ENCODE results near the gene IMMP2L. TPM values are rescaled to one million over a fixed set of nuclear protein-coding genes. Genes with fewer than 3 reads are reported as not detected.

IMMP2L gene
- polyA plus RNA-seq, 1 donor (not counting 4 experiments of a cell fraction or from before 2014, with no cell fraction given): 14.1 TPM

GRCh38 chr7:110868458-110868857 is 693.8 kb downstream of the IMMP2L start:
- H4K20me1 ChIP-seq (ENCODE audit: control insufficient read depth, extremely low read depth, insufficient read depth, low read length): no peaks in the 10 kb centered on the region
- no peaks in the 10 kb centered on the region for H3K9me3 ChIP-seq (ENCODE audit: control insufficient read depth, low read depth, low read length)
- H3K4me3 ChIP-seq (ENCODE audit: control insufficient read depth in 2 of 3, extremely low read depth in 1 of 3, insufficient read depth in 2 of 3, low read depth in 1 of 3, low read length in 3 of 3): no peak overlapping the region
- H3K4me1 ChIP-seq (ENCODE audit: control insufficient read depth, extremely low read depth, insufficient read depth, low read length): no peaks in the 10 kb centered on the region
- no peaks in the 10 kb centered on the region for H3K27me3 ChIP-seq (ENCODE audit: control insufficient read depth, extremely low read depth, insufficient read depth, low read length)
- H3K4me2 ChIP-seq (ENCODE audit: control insufficient read depth, extremely low read depth, insufficient read depth, low read depth, low read length): no peak overlapping the region
- no peak for TF ChIP-seq EZH2 (IDR thresholded peaks at IDR 0.05; ENCODE audit: low read length)
- TF ChIP-seq CTCF (optimal IDR thresholded peaks at IDR 0.05 in 1 of 3, IDR thresholded peaks at IDR 0.05 in 1 of 3, conservative IDR thresholded peaks at IDR 0.05 in 1 of 3; ENCODE audit: extremely low read depth in 1 of 3, insufficient read depth in 2 of 3, low read length in 3 of 3): no peak
- no peak overlapping the region for H2AFZ ChIP-seq (ENCODE audit: control insufficient read depth, low read length)
- no peaks in the 10 kb centered on the region for H3K36me3 ChIP-seq (ENCODE audit: control insufficient read depth in 2 of 2, extremely low read depth in 1 of 2, insufficient read depth in 2 of 2, low read length in 2 of 2)
- FAIRE-seq: no peak
- no peaks in the 10 kb centered on the region for H3K79me2 ChIP-seq (ENCODE audit: control insufficient read depth, insufficient read depth, low read length)
- no peaks in the 10 kb centered on the region for H3K9me1 ChIP-seq (ENCODE audit: control insufficient read depth, extremely low read depth, insufficient read depth, low read length)
- no peak overlapping the region for H3K9ac ChIP-seq (ENCODE audit: control insufficient read depth, extremely low read depth, insufficient read depth, low read length)
- H3K27ac ChIP-seq (ENCODE audit: control insufficient read depth, insufficient read depth, low read length): no peak overlapping the region
- DNase-seq (ENCODE audit: low read depth, low spot score): no peak
- dilution Hi-C loops (cut with MboI; ENCODE audit: extremely low pct_ligation_motif_present, low sequenced_read_pairs): no loop called here

GRCh38 chr7:110867771-110868170 is 694.5 kb downstream of the IMMP2L start:
- Histone ChIP-seq H3K27ac (ENCODE audit: control insufficient read depth, insufficient read depth, low read length) (no peak overlapping the region), H3K79me2 (ENCODE audit: control insufficient read depth, insufficient read depth, low read length) (no peaks in the 10 kb centered on the region), H2AFZ (ENCODE audit: control insufficient read depth, low read length) (no peak overlapping the region), H3K4me2 (ENCODE audit: control insufficient read depth, extremely low read depth, insufficient read depth, low read depth, low read length) (no peak overlapping the region), H3K9ac (ENCODE audit: control insufficient read depth, extremely low read depth, insufficient read depth, low read length) (no peak overlapping the region), H3K9me1 (ENCODE audit: control insufficient read depth, extremely low read depth, insufficient read depth, low read length) (no peaks in the 10 kb centered on the region), H4K20me1 (ENCODE audit: control insufficient read depth, extremely low read depth, insufficient read depth, low read length) (no peaks in the 10 kb centered on the region), H3K4me1 (ENCODE audit: control insufficient read depth, extremely low read depth, insufficient read depth, low read length) (no peaks in the 10 kb centered on the region), H3K27me3 (ENCODE audit: control insufficient read depth, extremely low read depth, insufficient read depth, low read length) (no peaks in the 10 kb centered on the region), H3K9me3 (ENCODE audit: control insufficient read depth, low read depth, low read length) (no peaks in the 10 kb centered on the region), H3K36me3 (ENCODE audit: control insufficient read depth in 2 of 2, extremely low read depth in 1 of 2, insufficient read depth in 2 of 2, low read length in 2 of 2) (no peaks in the 10 kb centered on the region), H3K4me3 (ENCODE audit: control insufficient read depth in 2 of 3, extremely low read depth in 1 of 3, insufficient read depth in 2 of 3, low read depth in 1 of 3, low read length in 3 of 3) (no peak overlapping the region)
- dilution Hi-C loops (cut with MboI; ENCODE audit: extremely low pct_ligation_motif_present, low sequenced_read_pairs): no loop called here
- FAIRE-seq (no peak), DNase-seq (ENCODE audit: low read depth, low spot score) (no peak)
- TF ChIP-seq EZH2 (IDR thresholded peaks at IDR 0.05; ENCODE audit: low read length) (no peak), CTCF (optimal IDR thresholded peaks at IDR 0.05 in 1 of 3, IDR thresholded peaks at IDR 0.05 in 1 of 3, conservative IDR thresholded peaks at IDR 0.05 in 1 of 3; ENCODE audit: extremely low read depth in 1 of 3, insufficient read depth in 2 of 3, low read length in 3 of 3) (no peak)

Data from keratinocyte (primary cell).